Spleen (tissue), 11 donors: Measurements from ENCODE around the gene C10orf67. TPM values are rescaled to one million over a fixed set of nuclear protein-coding genes. Genes with fewer than 3 reads are reported as not detected.

Experiments
- DNase-seq: peaks from one replicate; pipeline ENCODE4 v3.0.0-alpha.2; 2020
- H3K27ac ChIP-seq, 8 donors: fragments of 200-600 bp; sonication (generic) in 7 of 8; 1 replicate in 4 of 8; 2 replicates in 4 of 8; pipeline versions ENCODE4 v1.5.0 to v1.8.0; 2016 to 2021; ENCODE audit warnings: inconsistent platforms in 4 of 8, mild to moderate bottlenecking in 4 of 8, moderate library complexity in 1 of 8
- H3K27me3 ChIP-seq, 7 donors: fragments of 200-600 bp; sonication (generic) in 6 of 7; replicated peaks in 1 of 7; 1 replicate in 4 of 7; 2 replicates in 3 of 7; pipeline versions ENCODE4 v1.5.0 to v1.8.0; 2016 to 2021; ENCODE audit warnings: inconsistent platforms in 3 of 7, mild to moderate bottlenecking in 1 of 7
- H3K36me3 ChIP-seq, 6 donors: fragments of 200-600 bp; sonication (generic) in 5 of 6; 1 replicate in 4 of 6; 2 replicates in 2 of 6; pipeline versions ENCODE4 v1.5.0 to v1.8.0; 2016 to 2021; ENCODE audit warnings: inconsistent platforms in 2 of 6
- H3K4me1 ChIP-seq, 6 donors: fragments of 200-600 bp; sonication (generic) in 5 of 6; 1 replicate in 3 of 6; 2 replicates in 3 of 6; pipeline versions ENCODE4 v1.5.0 to v1.8.0; 2016 to 2021; ENCODE audit warnings: inconsistent platforms in 3 of 6
- H3K4me3 ChIP-seq, 8 donors: fragments of 200-600 bp; sonication (generic) in 7 of 8; 1 replicate in 4 of 8; 2 replicates in 4 of 8; pipeline versions ENCODE4 v1.5.0 to v1.8.0; 2016 to 2021; ENCODE audit warnings: inconsistent platforms in 4 of 8, mild to moderate bottlenecking in 4 of 8, moderate library complexity in 2 of 8
- H3K9me3 ChIP-seq, 8 donors: fragments of 200-600 bp; sonication (generic) in 7 of 8; 1 replicate in 4 of 8; 2 replicates in 4 of 8; pipeline versions ENCODE4 v1.5.0 to v1.8.0; 2016 to 2021; ENCODE audit warnings: inconsistent platforms in 4 of 8
- CTCF ChIP-seq, 11 experiments: fragments of 200-600 bp in 7 of 11; fragments of 450-650 bp in 4 of 11; sonication (generic) in 4 of 11; IDR thresholded peaks in 8 of 11; conservative IDR thresholded peaks in 3 of 11; 1 replicate in 7 of 11; 2 replicates in 4 of 11; pipeline versions ENCODE4 v1.4.0 to v1.8.0; 2016 to 2021; ENCODE audit warnings: antibody characterized with exemption in 11 of 11, inconsistent platforms in 4 of 11, mild to moderate bottlenecking in 1 of 11
- POLR2A ChIP-seq, 3 donors: fragments of 450-650 bp; IDR thresholded peaks; one replicate each; pipeline ENCODE4 v1.5.1; 2017; ENCODE audit warnings: antibody characterized with exemption in 3 of 3, mild to moderate bottlenecking in 1 of 3
- POLR2AphosphoS5 ChIP-seq, 3 donors: sonication (generic); formaldehyde crosslinking; IDR thresholded peaks; one replicate each; pipeline ENCODE4 v1.5.1; 2017; ENCODE audit warnings: antibody characterized with exemption in 3 of 3
- WGBS, 5 donors: extraction: QIAGEN DNeasy Blood & Tissue Kit in 3 of 5; methylation state at CpG; one replicate each; pipeline versions ENCODE4 v1.1.5 to v1.1.7; 2013 to 2018; 5-methylcytosine and 5-hydroxymethylcytosine counted together
- intact Hi-C: fragments of 100-400 bp; cut with DNase I; formaldehyde crosslinking; loops from one replicate; pipeline ENCODE4 v1.15.0; 2023; ENCODE audit warnings: low total_unique reads
- polyA plus RNA-seq, 3 donors: library from polyadenylated mRNA; stranded (reverse); fragments of 200-250 nt; gene quantifications; one replicate each; pipeline ENCODE4 v1.2.1, GENCODE V29; 2013
- total RNA-seq, 7 donors: library from RNA; depleted of rRNA in 3 of 7; stranded (reverse); fragments of >200 nt in 3 of 7; fragmentation: NEBNext Ultra II Directional in 4 of 7; extraction: Animal tissue kit (Norgen Biotek cat#: 25700) in 4 of 7; gene quantifications; one replicate each; pipeline versions ENCODE4 v1.1.0 to v1.2.1, GENCODE V29; 2016 to 2021
- donor health status: healthy with polysubstance abuse.
- donor health status: DM: no; HTN: no; CAD: no; lungs with moderate emphysema.
- donor health status: DM: no; HTN: no; CAD: no.
- donor health status: Bipolar disorder and iron deficiency.
- donor health status: healthy.
- donor health status: DM: no; HTN: no; CAD: no.
- donor health status: DM: yes; HTN: yes; CAD: no.

C10orf67 gene
- total and polyA plus RNA-seq, 10 donors, result 0.02 to 0.32 (median 0.21) TPM; not detected in 4

GRCh38 chr10:23203369-23204325 is 140.9 kb downstream of the C10orf67 start:
- 11 to 30% (median 16%) methylated on average over 29 of the region's 29 CpGs for WGBS, 5 donors
- Histone ChIP-seq H3K9me3 (no peaks in the 10 kb centered on the region), H3K27ac (no peak overlapping the region), H3K27me3 (peaks cover 0 to 78% (median 51%) of the 10 kb centered on the region in 7 donors), H3K4me1 (peaks cover 0 to 13% (median 0%) of the 10 kb centered on the region in 6 donors), H3K36me3 (no peaks in the 10 kb centered on the region), H3K4me3 (no peak overlapping the region)
- no peak for DNase-seq
- intact Hi-C loops, result no loop called here
- TF ChIP-seq POLR2A (IDR thresholded peaks at IDR 0.05), result no peak
- TF ChIP-seq POLR2AphosphoS5 (IDR thresholded peaks at IDR 0.05), result no peak
- no peak for TF ChIP-seq CTCF (IDR thresholded peaks at IDR 0.05 in 8 of 11, conservative IDR thresholded peaks at IDR 0.05 in 3 of 11)

GRCh38 chr10:23202779-23203178 is 141.8 kb downstream of the C10orf67 start:
- WGBS, 5 donors, result 4 to 12% (median 8%) methylated on average over 3 of the region's 3 CpGs
- TF ChIP-seq POLR2AphosphoS5 (IDR thresholded peaks at IDR 0.05) (no peak), POLR2A (IDR thresholded peaks at IDR 0.05) (no peak), CTCF (IDR thresholded peaks at IDR 0.05 in 8 of 11, conservative IDR thresholded peaks at IDR 0.05 in 3 of 11) (no peak)
- H3K4me1 ChIP-seq, result peaks cover 0 to 13% (median 0%) of the 10 kb centered on the region in 6 donors

GRCh38 chr10:23201837-23202236 is 142.8 kb downstream of the C10orf67 start:
- Histone ChIP-seq H3K4me3 (no peak overlapping the region), H3K9me3 (no peaks in the 10 kb centered on the region), H3K27ac (no peak overlapping the region), H3K4me1 (peaks cover 0 to 13% (median 0%) of the 10 kb centered on the region in 6 donors), H3K36me3 (no peaks in the 10 kb centered on the region), H3K27me3 (peaks cover 0 to 96% (median 64%) of the 10 kb centered on the region in 7 donors)
- WGBS, 5 donors, result 6 to 15% (median 12%) methylated on average over 4 of the region's 4 CpGs
- TF ChIP-seq POLR2AphosphoS5 (IDR thresholded peaks at IDR 0.05) (no peak), POLR2A (IDR thresholded peaks at IDR 0.05) (no peak), CTCF (IDR thresholded peaks at IDR 0.05 in 8 of 11, conservative IDR thresholded peaks at IDR 0.05 in 3 of 11) (no peak)
- intact Hi-C loops, result no loop called here
- DNase-seq, result no peak

More at GRCh38 chr10:23202779-23203178, 141.8 kb downstream of the C10orf67 start:
- no peak for DNase-seq
- intact Hi-C loops, result no loop called here
- no peak overlapping the region for H3K4me3 ChIP-seq
- H3K9me3 ChIP-seq, result no peaks in the 10 kb centered on the region
- peaks cover 0 to 86% (median 59%) of the 10 kb centered on the region in 7 donors for H3K27me3 ChIP-seq
- H3K36me3 ChIP-seq, result no peaks in the 10 kb centered on the region
- no peak overlapping the region for H3K27ac ChIP-seq
